ENCODE measurements around the gene ATAD1.
"Not testable (repeated sequence)": the region's sequence is repeated elsewhere in the genome, so short reads cannot be mapped to it uniquely, and the experiment has no call there.

Gene ATAD1

GRCh38 chr10:87746911-87747310, 71.1 kb downstream of the ATAD1 start:
- H3K27me3 ChIP-seq (ENCODE audit: control insufficient read depth, insufficient read depth, low read length, poor library complexity, severe bottlenecking): no peaks in the 10 kb centered on the region
- H3K27ac ChIP-seq (ENCODE audit: insufficient read depth, low read depth, low read length, poor library complexity, severe bottlenecking): no peak overlapping the region
- no peak overlapping the region for H3K4me3 ChIP-seq (ENCODE audit: insufficient read depth, low read depth, low read length)
- WGBS, 2 experiments: 88 to 93% methylated on average over 4 of the region's 4 CpGs
- no peaks in the 10 kb centered on the region for H3K36me3 ChIP-seq (ENCODE audit: control insufficient read depth, insufficient read depth, low read length)
- no peaks in the 10 kb centered on the region for H3K4me1 ChIP-seq (ENCODE audit: control insufficient read depth, insufficient read depth, low read length)
- no peaks in the 10 kb centered on the region for H3K9me3 ChIP-seq (ENCODE audit: control insufficient read depth, low read length)

GRCh38 chr10:87744606-87745005, 73.4 kb downstream of the ATAD1 start:
- Histone ChIP-seq H3K27me3 (ENCODE audit: control insufficient read depth, insufficient read depth, low read length, poor library complexity, severe bottlenecking) (no peaks in the 10 kb centered on the region), H3K9me3 (ENCODE audit: control insufficient read depth, low read length) (no peaks in the 10 kb centered on the region), H3K4me1 (ENCODE audit: control insufficient read depth, insufficient read depth, low read length) (no peaks in the 10 kb centered on the region), H3K36me3 (ENCODE audit: control insufficient read depth, insufficient read depth, low read length) (no peaks in the 10 kb centered on the region), H3K4me3 (ENCODE audit: insufficient read depth, low read depth, low read length) (no peak overlapping the region), H3K27ac (ENCODE audit: insufficient read depth, low read depth, low read length, poor library complexity, severe bottlenecking) (no peak overlapping the region)
- 92 to 100% methylated on average over 2 of the region's 2 CpGs for WGBS, 2 experiments

GRCh38 chr10:87742992-87743610, 74.9 kb downstream of the ATAD1 start:
- not testable (repeated sequence) for H3K9me3 ChIP-seq (ENCODE audit: control insufficient read depth, low read length); H3K4me1 ChIP-seq (ENCODE audit: control insufficient read depth, insufficient read depth, low read length); H3K36me3 ChIP-seq (ENCODE audit: control insufficient read depth, insufficient read depth, low read length); H3K27ac ChIP-seq (ENCODE audit: insufficient read depth, low read depth, low read length, poor library complexity, severe bottlenecking); H3K27me3 ChIP-seq (ENCODE audit: control insufficient read depth, insufficient read depth, low read length, poor library complexity, severe bottlenecking); H3K4me3 ChIP-seq (ENCODE audit: insufficient read depth, low read depth, low read length)
- 96% methylated on average over 18 of the region's 18 CpGs for WGBS, 2 experiments

GRCh38 chr10:87740254-87740655, 77.8 kb downstream of the ATAD1 start:
- no peak overlapping the region for H3K27ac ChIP-seq (ENCODE audit: insufficient read depth, low read depth, low read length, poor library complexity, severe bottlenecking)
- H3K4me1 ChIP-seq (ENCODE audit: control insufficient read depth, insufficient read depth, low read length): no peaks in the 10 kb centered on the region
- H3K4me3 ChIP-seq (ENCODE audit: insufficient read depth, low read depth, low read length): no peak overlapping the region
- no peaks in the 10 kb centered on the region for H3K27me3 ChIP-seq (ENCODE audit: control insufficient read depth, insufficient read depth, low read length, poor library complexity, severe bottlenecking)
- H3K36me3 ChIP-seq (ENCODE audit: control insufficient read depth, insufficient read depth, low read length): no peaks in the 10 kb centered on the region
- H3K9me3 ChIP-seq (ENCODE audit: control insufficient read depth, low read length): no peaks in the 10 kb centered on the region

GRCh38 chr10:87739703-87740102, 78.3 kb downstream of the ATAD1 start:
- Histone ChIP-seq H3K27ac (ENCODE audit: insufficient read depth, low read depth, low read length, poor library complexity, severe bottlenecking) (no peak overlapping the region), H3K4me3 (ENCODE audit: insufficient read depth, low read depth, low read length) (no peak overlapping the region), H3K36me3 (ENCODE audit: control insufficient read depth, insufficient read depth, low read length) (no peaks in the 10 kb centered on the region), H3K27me3 (ENCODE audit: control insufficient read depth, insufficient read depth, low read length, poor library complexity, severe bottlenecking) (no peaks in the 10 kb centered on the region), H3K9me3 (ENCODE audit: control insufficient read depth, low read length) (no peaks in the 10 kb centered on the region), H3K4me1 (ENCODE audit: control insufficient read depth, insufficient read depth, low read length) (peaks cover 3% of the 10 kb centered on the region)
- 93 to 94% methylated on average over 4 of the region's 4 CpGs for WGBS, 2 experiments

GRCh38 chr10:87738253-87738652, 79.8 kb downstream of the ATAD1 start:
- WGBS, 2 experiments: 100% methylated on average over 1 of the region's 1 CpG
- H3K27ac ChIP-seq (ENCODE audit: insufficient read depth, low read depth, low read length, poor library complexity, severe bottlenecking); H3K9me3 ChIP-seq (ENCODE audit: control insufficient read depth, low read length); H3K4me1 ChIP-seq (ENCODE audit: control insufficient read depth, insufficient read depth, low read length); H3K4me3 ChIP-seq (ENCODE audit: insufficient read depth, low read depth, low read length); H3K27me3 ChIP-seq (ENCODE audit: control insufficient read depth, insufficient read depth, low read length, poor library complexity, severe bottlenecking); H3K36me3 ChIP-seq (ENCODE audit: control insufficient read depth, insufficient read depth, low read length): not testable (repeated sequence)

GRCh38 chr10:87734987-87735827, 82.8 kb downstream of the ATAD1 start:
- H3K9me3 ChIP-seq (ENCODE audit: control insufficient read depth, low read length): no peaks in the 10 kb centered on the region
- H3K4me1 ChIP-seq (ENCODE audit: control insufficient read depth, insufficient read depth, low read length): peaks cover 5% of the 10 kb centered on the region
- H3K4me3 ChIP-seq (ENCODE audit: insufficient read depth, low read depth, low read length): peak overlapping the region; percentile 27
- H3K36me3 ChIP-seq (ENCODE audit: control insufficient read depth, insufficient read depth, low read length): no peaks in the 10 kb centered on the region
- no peaks in the 10 kb centered on the region for H3K27me3 ChIP-seq (ENCODE audit: control insufficient read depth, insufficient read depth, low read length, poor library complexity, severe bottlenecking)
- 15 to 20% methylated on average over 6 to 7 of the region's 7 CpGs for WGBS, 2 experiments
- H3K27ac ChIP-seq (ENCODE audit: insufficient read depth, low read depth, low read length, poor library complexity, severe bottlenecking): no peak overlapping the region

- Histone ChIP-seq H3K4me1 (ENCODE audit: control insufficient read depth, insufficient read depth, low read length) (peaks cover 5% of the 10 kb centered on the region), H3K27ac (ENCODE audit: insufficient read depth, low read depth, low read length, poor library complexity, severe bottlenecking) (no peak overlapping the region), H3K27me3 (ENCODE audit: control insufficient read depth, insufficient read depth, low read length, poor library complexity, severe bottlenecking) (no peaks in the 10 kb centered on the region), H3K36me3 (ENCODE audit: control insufficient read depth, insufficient read depth, low read length) (no peaks in the 10 kb centered on the region), H3K9me3 (ENCODE audit: control insufficient read depth, low read length) (no peaks in the 10 kb centered on the region), H3K4me3 (ENCODE audit: insufficient read depth, low read depth, low read length) (no peak overlapping the region)
- WGBS, 2 experiments: 91 to 92% methylated on average over 5 of the region's 5 CpGs
Observed at GRCh38 chr10:87733081-87733480, 84.9 kb downstream of the ATAD1 start.

GRCh38 chr10:87729940-87730339, 88.1 kb downstream of the ATAD1 start:
- no peaks in the 10 kb centered on the region for H3K36me3 ChIP-seq (ENCODE audit: control insufficient read depth, insufficient read depth, low read length)

GRCh38 chr10:87724789-87725188, 93.2 kb downstream of the ATAD1 start:
- H3K4me1 ChIP-seq (ENCODE audit: control insufficient read depth, insufficient read depth, low read length): no peaks in the 10 kb centered on the region
- 94% methylated on average over 5 of the region's 5 CpGs for WGBS, 2 experiments
- no peak overlapping the region for H3K4me3 ChIP-seq (ENCODE audit: insufficient read depth, low read depth, low read length)
- H3K27ac ChIP-seq (ENCODE audit: insufficient read depth, low read depth, low read length, poor library complexity, severe bottlenecking): no peak overlapping the region
- no peaks in the 10 kb centered on the region for H3K36me3 ChIP-seq (ENCODE audit: control insufficient read depth, insufficient read depth, low read length)
- no peaks in the 10 kb centered on the region for H3K9me3 ChIP-seq (ENCODE audit: control insufficient read depth, low read length)
- H3K27me3 ChIP-seq (ENCODE audit: control insufficient read depth, insufficient read depth, low read length, poor library complexity, severe bottlenecking): no peaks in the 10 kb centered on the region

More at GRCh38 chr10:87729940-87730339, 88.1 kb downstream of the ATAD1 start:
- no peak overlapping the region for H3K4me3 ChIP-seq (ENCODE audit: insufficient read depth, low read depth, low read length)
- no peak overlapping the region for H3K27ac ChIP-seq (ENCODE audit: insufficient read depth, low read depth, low read length, poor library complexity, severe bottlenecking)
- WGBS, 2 experiments: 89 to 94% methylated on average over 6 of the region's 6 CpGs
- H3K9me3 ChIP-seq (ENCODE audit: control insufficient read depth, low read length): no peaks in the 10 kb centered on the region
- H3K4me1 ChIP-seq (ENCODE audit: control insufficient read depth, insufficient read depth, low read length): peaks cover 4% of the 10 kb centered on the region
- H3K27me3 ChIP-seq (ENCODE audit: control insufficient read depth, insufficient read depth, low read length, poor library complexity, severe bottlenecking): no peaks in the 10 kb centered on the region

Data from ectodermal cell (in vitro differentiated cells).